ENCODE results near the gene RLF. TPM values are rescaled to one million over a fixed set of nuclear protein-coding genes. Genes with fewer than 3 reads are reported as not detected.
A peak's percentile ranks its signal among the peaks of the same experiment; 100 is the strongest.

RLF gene
- total and polyA plus RNA-seq, 9 of the 15 experiments (the other 6 are each of a cell fraction or from before 2014, with no cell fraction given) = 3.6 to 35.0 (median 21.2) TPM

DNA sequence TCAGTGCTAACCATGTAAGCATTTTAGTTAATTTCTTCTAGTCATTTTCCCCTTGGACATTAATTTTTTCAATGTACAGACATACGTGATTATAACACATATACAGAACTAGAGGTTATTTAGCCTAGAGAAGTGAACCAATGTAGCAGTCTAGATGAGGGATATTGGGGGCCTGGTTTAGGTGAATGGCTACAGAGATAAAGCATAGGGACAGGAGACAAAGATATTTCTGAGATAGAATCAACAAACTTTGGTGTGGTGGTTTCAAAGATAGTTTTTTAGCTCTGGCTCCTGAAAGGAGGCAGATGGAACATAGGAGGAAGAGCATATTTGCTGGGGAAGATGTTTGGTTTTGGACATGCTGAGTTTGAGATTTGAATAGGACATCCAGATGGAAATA is 23.0 kb downstream of the RLF start:
- Histone ChIP-seq H3K4me2 (ENCODE audit: insufficient read depth, low read length) (0 out of 2 replicates have a peak overlapping the region, but pooled peaks have one; percentile 7), H3K9ac (ENCODE audit: insufficient read depth in 1 of 2, low read depth in 2 of 2, low read length in 2 of 2) (peak overlapping the region in 1 of 2 experiments; percentile 24; a peak in 1 of 4 replicates), H3K79me2 (ENCODE audit: control insufficient read depth, insufficient read depth, low read length) (peaks cover 97% of the 10 kb centered on the region), H3K4me1 (replicated peaks in 1 of 2; ENCODE audit: control insufficient read depth in 2 of 2, insufficient read depth in 2 of 2, low read length in 2 of 2) (peaks cover 17 to 33% of the 10 kb centered on the region in 2 experiments; a peak in 4 of 5 replicates), H3K27ac (ENCODE audit: extremely low read depth, low read depth, low read length) (peak overlapping the region; percentile 10; the same call in 2 of the 3 replicates), H4K20me1 (replicated peaks; ENCODE audit: control insufficient read depth, insufficient read depth, low read length) (peaks cover 17% of the 10 kb centered on the region; the same call in 1 of the 2 replicates), H3K9me3 (replicated peaks; ENCODE audit: control insufficient read depth, insufficient read depth, low read depth, low read length) (no peaks in the 10 kb centered on the region), H3K4me3 (no peak overlapping the region), H3K36me3 (ENCODE audit: control insufficient read depth, insufficient read depth, low read length) (peaks cover 10% of the 10 kb centered on the region), H2AFZ (ENCODE audit: low read depth, low read length) (no peak overlapping the region), H3K9me1 (ENCODE audit: control insufficient read depth, insufficient read depth, low read length) (peaks cover 2% of the 10 kb centered on the region), H3K27me3 (ENCODE audit: control insufficient read depth in 2 of 2, insufficient read depth in 2 of 2, low read length in 2 of 2) (no peaks in the 10 kb centered on the region)
- intact Hi-C loops (cut with micrococcal nuclease) = no loop called here
- 3% methylated on average over 1 of the region's 1 CpG for WGBS (ENCODE audit: insufficient coverage, low coverage, missing lambda C conversion rate)
- CTCF ChIA-PET (ENCODE audit: low intra/inter-chr PET ratio) = no interaction called here
- peak; percentile 44 for ATAC-seq
- BruUV-seq (replicated peaks) = no TSS peak
- POLR2A ChIA-PET = interaction anchor here (0.8 to 1.9 kb wide), 5 partner anchors 10 to 24 kb away, joined by 3 to 6 read pairs (median 3); no protein-coding TSS in a partner anchor
- peak; percentile 73 for FAIRE-seq
- in situ Hi-C loops (cut with MboI) = no loop called here
- DNase-seq (ENCODE audit: extremely low read depth in 1 of 4, low spot score in 3 of 4) = peak in 2 of 4 experiments; percentile 25 to 49
- TF ChIP-seq FIP1L1 (IDR thresholded peaks at IDR 0.05; ENCODE audit: low read depth, low read length, poor library complexity, severe bottlenecking) (no peak), KLF13 (tag; IDR thresholded peaks at IDR 0.05; ENCODE audit: borderline replicate concordance, low read depth) (no peak), EP300 (IDR thresholded peaks at IDR 0.05; ENCODE audit: low read length) (peak; percentile 33; the same call in 1 of the 2 replicates), NCOR1 (IDR thresholded peaks at IDR 0.05) (peak; percentile 55), SMARCA4 (IDR thresholded peaks at IDR 0.05) (peak; percentile 74), PML (IDR thresholded peaks at IDR 0.05; ENCODE audit: low read length) (peak; percentile 26; the same call in 1 of the 2 replicates), TCF3 (CRISPR knock-in tag; IDR thresholded peaks at IDR 0.05) (peak; percentile 40), HEY1 (CRISPR knock-in tag; IDR thresholded peaks at IDR 0.05; ENCODE audit: borderline replicate concordance) (no peak), TEAD4 (IDR thresholded peaks at IDR 0.05; ENCODE audit: low read length) (peak; percentile 48), TEAD4 (CRISPR knock-in tag; IDR thresholded peaks at IDR 0.05; ENCODE audit: borderline replicate concordance) (no peak), POLR2G (IDR thresholded peaks at IDR 0.05; ENCODE audit: low read depth, low read length) (no peak), ZNF764 (CRISPR knock-in tag; IDR thresholded peaks at IDR 0.05; ENCODE audit: low read depth) (no peak), GABPB1 (CRISPR knock-in tag; IDR thresholded peaks at IDR 0.05) (no peak), DPF2 (IDR thresholded peaks at IDR 0.05) (peak; percentile 83), CTBP1 (IDR thresholded peaks at IDR 0.05; ENCODE audit: borderline replicate concordance) (peak; percentile 33; the same call in 1 of the 2 replicates), SRSF7 (optimal IDR thresholded peaks at IDR 0.05; ENCODE audit: low read depth, low read length) (no peak), NUFIP1 (IDR thresholded peaks at IDR 0.05; ENCODE audit: partially characterized antibody) (no peak), DNMT1 (IDR thresholded peaks at IDR 0.05) (no peak), ESRRB (CRISPR knock-in tag; IDR thresholded peaks at IDR 0.05; ENCODE audit: borderline replicate concordance) (no peak), SOX6 (IDR thresholded peaks at IDR 0.05) (peak; percentile 38; the same call in 1 of the 2 replicates), BRF1 (IDR thresholded peaks at IDR 0.05; ENCODE audit: borderline replicate concordance, extremely low read depth, insufficient read length) (no peak), TAF15 (IDR thresholded peaks at IDR 0.05; ENCODE audit: low read depth, low read length) (no peak), HMG20A (CRISPR knock-in tag; conservative IDR thresholded peaks at IDR 0.05) (no peak)
- TF ChIP-seq, protein P1, sequence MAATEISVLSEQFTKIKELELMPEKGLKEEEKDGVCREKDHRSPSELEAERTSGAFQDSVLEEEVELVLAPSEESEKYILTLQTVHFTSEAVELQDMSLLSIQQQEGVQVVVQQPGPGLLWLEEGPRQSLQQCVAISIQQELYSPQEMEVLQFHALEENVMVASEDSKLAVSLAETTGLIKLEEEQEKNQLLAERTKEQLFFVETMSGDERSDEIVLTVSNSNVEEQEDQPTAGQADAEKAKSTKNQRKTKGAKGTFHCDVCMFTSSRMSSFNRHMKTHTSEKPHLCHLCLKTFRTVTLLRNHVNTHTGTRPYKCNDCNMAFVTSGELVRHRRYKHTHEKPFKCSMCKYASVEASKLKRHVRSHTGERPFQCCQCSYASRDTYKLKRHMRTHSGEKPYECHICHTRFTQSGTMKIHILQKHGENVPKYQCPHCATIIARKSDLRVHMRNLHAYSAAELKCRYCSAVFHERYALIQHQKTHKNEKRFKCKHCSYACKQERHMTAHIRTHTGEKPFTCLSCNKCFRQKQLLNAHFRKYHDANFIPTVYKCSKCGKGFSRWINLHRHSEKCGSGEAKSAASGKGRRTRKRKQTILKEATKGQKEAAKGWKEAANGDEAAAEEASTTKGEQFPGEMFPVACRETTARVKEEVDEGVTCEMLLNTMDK (IDR thresholded peaks at IDR 0.05; ENCODE audit: borderline replicate concordance, insufficient read depth, low read depth, low read length, poor library complexity, severe bottlenecking) = no peak
